Skeletal muscle cell (primary cell): Measurements from ENCODE around the gene GINS3.

Experiments
- DNase-seq: peaks from one replicate; pipeline ENCODE4 v3.0.0-alpha.2; 2010; ENCODE audit warnings: low read depth
- H3K4me3 ChIP-seq: 2 replicates; pipeline ENCODE4 v1.5.1; 2011; ENCODE audit warnings: low read depth, mild to moderate bottlenecking, control low read depth, low read length, moderate library complexity

GINS3 gene

DNA sequence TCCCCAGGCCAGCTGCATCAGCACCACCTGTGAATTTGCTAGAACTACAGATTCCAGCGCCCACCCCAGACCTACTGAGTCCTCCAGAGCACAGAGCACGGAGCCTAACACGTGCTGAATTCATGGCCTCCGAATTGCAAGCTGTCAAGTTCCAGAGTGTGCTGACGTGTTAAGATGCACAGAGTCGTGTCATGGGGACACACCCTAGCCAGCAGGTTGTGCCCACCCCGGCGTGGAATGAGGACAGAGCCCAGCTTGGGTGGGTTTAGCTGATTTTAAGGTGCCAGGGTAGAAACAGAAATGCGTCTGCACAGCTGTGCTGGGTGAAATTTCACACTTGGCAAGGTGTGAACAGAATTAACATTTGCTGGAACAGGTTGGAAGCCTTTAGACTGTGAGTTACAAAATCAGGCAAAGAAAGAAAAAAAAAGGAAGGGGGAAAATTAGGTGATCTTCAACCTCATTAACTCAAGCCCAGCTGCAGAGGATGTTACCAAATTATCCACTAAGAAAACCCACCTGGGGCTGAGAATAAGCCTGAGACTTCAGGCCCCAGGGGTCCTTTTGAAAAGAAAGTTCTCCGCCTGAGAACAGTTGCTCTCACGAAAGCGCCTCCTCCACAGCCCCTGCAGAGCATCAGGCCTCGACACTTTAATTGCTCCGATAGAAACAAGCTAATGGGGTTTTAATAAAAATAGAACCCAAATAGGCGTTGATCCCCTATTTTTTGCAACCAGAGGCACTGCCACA lies 27.1 kb downstream of the GINS3 start:
- no peak for DNase-seq
- no peak overlapping the region for H3K4me3 ChIP-seq

DNA sequence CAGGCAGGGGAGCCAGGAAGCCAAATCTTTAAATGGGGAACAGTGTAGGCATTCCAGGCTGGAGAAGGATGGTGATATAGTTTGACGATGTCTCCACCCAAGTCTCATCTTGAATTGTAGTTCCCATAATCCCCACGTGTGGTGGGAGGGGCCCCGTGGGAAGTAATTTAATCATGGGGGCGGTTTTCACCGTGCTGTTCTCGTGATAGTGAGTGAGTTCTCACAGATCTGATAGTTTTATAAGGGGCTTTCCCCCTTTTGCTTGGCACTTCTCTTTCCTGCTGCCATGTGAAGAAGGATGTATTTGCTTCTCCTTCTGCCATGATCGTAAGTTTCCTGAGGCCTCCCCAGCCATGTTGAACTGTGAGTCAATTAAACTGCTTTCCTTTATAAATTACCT lies 28.8 kb downstream of the GINS3 start:
- no peak for DNase-seq
- H3K4me3 ChIP-seq, result no peak overlapping the region

DNA sequence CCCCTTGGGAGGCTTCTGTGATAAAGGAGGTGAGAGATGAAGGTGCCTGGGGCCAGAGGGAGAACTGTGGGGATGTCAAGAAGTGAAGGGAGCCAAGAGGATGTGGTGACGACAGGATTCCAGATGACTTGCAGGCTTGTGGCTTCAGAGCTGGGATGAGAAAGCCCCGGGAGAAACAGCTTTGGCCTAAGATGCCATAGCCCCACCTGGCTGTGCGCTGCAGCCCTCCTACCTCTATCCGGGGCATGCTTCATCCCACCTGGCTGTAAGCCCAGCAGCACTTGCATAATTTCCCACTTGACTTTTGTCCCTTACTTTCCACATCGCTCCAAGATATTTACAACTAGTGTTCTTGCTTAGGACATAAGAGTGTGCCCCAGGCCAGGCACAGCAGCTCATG lies 29.3 kb downstream of the GINS3 start:
- H3K4me3 ChIP-seq, result no peak overlapping the region
- no peak for DNase-seq

DNA sequence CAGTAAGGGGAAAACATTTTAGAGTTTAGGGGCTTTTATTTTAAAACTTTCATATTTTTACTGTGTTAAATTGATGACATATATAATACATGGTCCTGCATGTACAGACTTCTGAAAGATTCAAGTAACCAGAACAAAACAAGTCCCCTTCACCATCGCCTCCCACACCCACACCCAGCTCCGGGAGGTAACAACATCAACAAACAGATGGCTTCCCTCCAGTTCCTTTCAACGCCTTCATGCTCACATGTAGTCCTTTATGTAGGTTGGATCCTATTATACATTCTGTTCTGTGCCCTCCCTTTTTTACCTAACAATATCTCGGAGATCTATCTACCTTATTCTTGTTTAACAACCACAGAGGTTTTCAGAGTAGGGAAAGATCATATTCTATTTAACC lies 30.5 kb downstream of the GINS3 start:
- no peak for DNase-seq
- no peak overlapping the region for H3K4me3 ChIP-seq

DNA sequence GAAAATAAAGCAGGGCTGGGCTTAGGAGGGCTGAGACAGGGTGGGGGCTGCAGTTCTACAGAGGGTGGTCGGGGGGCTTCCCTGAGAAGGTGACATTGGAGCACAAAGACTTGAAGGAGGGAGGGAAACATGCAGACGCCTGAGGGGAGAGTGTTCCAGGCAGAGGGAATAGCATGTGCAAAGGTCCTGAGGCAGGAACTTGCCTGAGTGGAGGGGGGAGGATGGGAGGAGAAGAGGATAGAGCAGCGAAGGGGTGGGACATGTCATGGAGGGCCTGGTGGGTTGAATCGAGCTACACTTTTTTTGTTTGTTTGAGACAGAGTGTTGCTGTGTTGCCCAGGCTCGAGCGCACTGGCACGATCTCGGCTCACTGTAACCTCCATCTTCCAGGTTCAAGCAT lies 33.0 kb downstream of the GINS3 start:
- no peak overlapping the region for H3K4me3 ChIP-seq

DNA sequence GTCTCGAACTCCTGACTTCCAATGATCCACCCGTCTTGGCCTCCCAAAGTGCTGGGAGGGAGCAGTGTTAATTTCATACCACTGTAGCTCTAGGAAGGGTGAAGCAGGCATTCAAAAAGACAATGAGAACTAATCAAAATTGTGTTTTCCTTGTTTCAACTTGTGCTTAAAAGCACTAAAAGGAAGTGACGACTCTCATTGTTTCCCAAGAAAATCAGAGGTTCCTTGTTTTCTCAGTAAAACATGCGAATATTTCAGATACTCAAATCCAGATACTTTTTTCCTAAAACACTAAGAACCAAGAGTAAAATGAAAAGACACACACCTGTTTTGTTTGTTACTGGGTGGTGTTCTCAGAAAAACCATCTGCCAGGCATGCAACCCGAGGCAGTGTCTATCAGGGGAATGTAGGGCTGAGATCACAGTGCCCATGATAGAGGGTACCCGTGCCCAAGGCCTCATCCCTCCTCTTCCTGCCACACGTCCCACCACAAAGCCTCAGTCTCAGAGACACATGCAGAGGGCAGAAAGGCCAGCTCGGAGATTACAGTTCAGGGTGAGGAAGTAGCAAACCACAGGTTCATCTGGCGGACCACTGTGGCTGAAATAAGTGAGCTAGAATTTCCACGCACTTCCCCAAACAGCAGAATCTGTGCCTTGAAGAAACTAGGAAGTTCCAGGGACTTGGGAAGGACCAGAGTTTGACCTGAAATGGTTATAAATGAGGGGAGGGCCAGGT lies 33.7 kb downstream of the GINS3 start:
- no peak overlapping the region for H3K4me3 ChIP-seq
- no peak for DNase-seq

More for the DNA sequence above, 33.0 kb downstream of the GINS3 start:
- no peak for DNase-seq

DNA sequence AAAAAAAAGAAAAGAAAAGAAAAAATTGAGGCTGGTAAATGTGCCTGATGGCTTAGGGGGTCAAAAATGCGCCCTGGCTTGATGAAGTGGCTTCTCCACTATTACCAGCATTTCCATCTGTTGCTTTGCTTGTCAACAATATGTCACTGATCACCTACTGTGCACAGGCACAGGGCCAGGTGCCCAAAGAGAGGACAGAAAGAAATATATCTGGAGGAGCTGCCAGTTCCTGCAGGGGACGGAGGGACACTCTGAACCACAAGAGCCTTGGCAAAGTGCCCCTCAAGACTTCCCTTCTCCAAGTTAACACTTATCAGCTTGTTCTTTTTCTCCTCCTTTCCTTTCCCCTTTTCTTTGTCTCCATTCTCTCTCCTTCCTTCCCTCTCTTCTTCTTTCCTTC lies 34.7 kb downstream of the GINS3 start:
- H3K4me3 ChIP-seq, result no peak overlapping the region
- no peak for DNase-seq

DNA sequence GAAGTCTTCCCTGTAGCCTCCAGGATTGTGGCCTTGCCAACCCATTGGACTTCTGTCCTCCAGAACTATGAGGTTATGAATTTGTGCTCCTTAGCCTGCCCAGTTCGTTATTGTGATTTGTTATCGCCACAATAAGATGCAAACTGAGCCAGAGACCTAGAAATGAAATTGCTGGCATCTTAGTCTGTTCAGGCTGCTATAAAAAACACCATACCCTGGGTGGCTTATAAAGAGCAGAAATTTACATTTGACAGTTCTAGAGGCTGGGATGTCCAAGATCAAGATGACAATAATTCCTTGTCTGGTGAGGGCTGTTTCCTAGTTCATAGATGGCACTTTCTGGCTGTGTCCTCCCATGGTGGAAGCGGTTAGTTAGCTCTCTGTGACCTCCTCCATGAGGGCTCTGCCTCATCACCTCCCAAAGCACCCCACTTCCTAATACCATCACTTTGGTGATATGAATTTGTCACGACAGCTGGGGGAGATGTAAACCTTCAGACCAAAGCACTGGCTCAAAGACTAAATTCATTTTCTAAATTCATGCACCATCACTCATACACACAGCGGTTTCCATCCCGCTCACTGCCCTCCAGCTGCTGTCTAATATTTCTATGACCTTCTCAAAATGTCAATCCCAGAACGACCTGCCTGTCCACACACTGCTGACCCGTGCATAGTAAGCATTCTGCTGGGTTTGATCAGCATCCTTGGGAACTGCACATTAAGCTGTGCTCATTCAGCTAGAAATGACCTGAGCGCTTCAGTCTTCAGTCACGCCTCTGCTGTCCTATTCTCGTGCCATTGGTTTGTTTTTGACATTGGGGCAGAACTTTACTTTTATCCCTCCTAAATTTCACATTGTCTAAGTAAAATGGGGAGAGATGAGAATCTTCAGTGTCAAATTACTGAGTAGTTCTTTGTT lies 36.6 kb downstream of the GINS3 start:
- no peak for DNase-seq

DNA sequence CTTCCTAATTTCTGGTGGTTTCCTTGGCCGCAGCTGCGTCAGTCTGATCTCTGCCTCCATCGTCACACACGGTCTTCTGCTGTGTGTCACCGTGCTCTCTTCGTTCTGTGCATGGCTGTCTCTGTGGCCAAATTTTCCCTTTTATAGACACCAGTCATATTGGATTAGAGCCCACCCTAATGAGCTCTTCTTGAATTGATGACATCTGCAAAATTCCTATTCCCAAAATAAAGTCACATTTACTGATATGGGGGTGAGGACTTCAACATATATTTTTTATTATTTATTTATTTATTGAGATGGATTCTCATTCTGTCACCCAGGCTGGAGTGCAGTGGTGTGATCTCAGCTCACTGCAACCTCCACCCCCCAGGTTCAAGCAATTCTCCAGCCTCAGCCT lies 38.4 kb downstream of the GINS3 start:
- no peak overlapping the region for H3K4me3 ChIP-seq
- DNase-seq, result no peak

More for the DNA sequence above, 36.6 kb downstream of the GINS3 start:
- H3K4me3 ChIP-seq, result no peak overlapping the region

DNA sequence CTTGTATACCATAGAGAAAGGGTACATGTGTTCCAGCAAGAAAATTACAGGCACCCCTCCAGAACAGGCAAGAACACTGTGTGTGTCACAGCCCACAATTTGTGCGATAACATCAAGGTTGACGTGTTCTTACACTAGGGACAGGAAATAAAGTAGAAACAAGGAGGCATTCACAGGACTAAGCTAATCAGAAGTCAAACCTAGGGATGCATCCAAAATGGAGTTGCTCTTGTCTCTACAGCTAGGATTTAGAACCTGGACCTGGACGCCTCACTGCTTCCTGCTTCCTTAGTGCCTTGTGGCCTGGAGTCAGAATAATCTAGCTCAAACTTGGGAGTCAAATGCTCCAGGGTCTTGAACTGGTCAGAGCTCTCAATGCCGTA lies 41.3 kb downstream of the GINS3 start:
- no peak for DNase-seq
- no peak overlapping the region for H3K4me3 ChIP-seq

DNA sequence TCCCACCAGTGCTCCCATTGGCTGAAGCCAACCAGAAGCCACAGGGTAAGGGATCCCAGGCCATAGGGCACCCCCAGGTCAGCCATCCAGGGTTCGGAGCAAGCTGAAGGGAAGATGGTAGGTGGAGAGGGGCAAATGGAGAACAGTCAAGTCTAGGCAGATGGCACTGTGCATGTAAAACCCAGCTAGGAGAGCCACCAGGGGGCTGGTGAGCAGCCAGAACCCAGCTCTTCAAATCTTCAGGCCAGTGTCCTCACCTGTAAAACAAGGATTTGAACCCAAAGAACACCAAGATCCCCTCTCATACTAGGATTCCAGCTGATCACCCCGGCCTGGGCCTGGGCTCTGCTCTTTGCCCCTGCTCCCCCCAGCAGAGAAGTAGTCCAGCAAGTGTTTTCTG lies 43.5 kb downstream of the GINS3 start:
- no peak for DNase-seq
- H3K4me3 ChIP-seq, result no peak overlapping the region

DNA sequence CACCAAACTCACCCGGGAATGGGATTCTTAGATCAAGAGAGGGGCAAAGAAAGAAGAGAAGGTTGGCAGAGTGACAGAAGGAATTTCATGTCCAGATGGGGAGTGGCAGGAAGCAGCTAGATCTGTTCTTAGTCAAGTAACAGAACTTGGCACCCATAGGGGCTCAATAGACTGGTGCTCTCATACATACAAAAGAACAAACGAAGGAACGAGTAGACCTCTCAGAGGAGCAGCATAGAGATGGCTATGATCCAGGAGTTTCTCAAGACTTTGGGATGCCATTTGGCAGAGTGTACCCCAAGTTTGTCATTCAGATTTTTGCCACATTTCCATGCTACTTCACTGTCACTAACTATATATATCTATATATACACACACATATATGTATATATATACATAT lies 47.9 kb downstream of the GINS3 start:
- no peak for DNase-seq
- no peak overlapping the region for H3K4me3 ChIP-seq

DNA sequence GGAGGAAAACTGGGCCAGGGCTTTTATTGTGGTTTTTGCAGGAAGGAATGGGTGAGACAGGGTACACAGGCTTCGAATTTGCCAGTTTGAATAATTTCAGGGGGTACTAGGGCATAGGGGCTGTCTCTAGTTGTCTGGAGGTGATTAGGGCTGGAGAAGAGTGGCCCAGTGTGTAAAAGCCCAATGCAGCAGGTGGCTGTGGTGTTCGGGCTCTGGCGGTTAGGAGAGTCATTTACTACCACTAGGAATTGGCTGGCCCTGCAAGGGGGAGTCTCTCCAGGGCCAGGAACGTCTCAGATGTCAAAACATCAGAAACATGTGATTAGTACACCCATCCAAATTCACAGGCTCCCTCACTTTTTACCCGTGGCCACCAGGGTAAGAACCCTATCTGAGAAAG lies 50.3 kb downstream of the GINS3 start:
- no peak for DNase-seq
- H3K4me3 ChIP-seq, result no peak overlapping the region

DNA sequence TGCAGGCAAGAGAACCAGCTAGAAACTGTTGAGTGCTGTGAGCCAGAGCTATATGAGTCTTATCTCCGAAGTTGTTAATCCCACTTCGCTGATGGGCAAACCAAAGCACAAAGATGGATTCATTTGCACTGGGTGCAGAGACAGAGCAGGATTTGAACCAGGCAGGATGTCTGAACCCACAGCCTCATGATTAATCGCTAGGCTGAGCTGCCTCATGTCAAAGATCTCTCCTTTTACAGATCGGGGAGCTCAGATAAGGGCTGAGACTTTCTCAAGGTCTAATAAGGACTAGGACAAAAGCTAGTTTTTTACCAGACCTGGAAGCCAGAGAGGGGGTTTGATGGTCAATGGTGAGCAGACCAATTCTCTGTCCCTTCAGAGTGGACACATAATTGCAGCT lies 51.5 kb downstream of the GINS3 start:
- no peak overlapping the region for H3K4me3 ChIP-seq
- no peak for DNase-seq

DNA sequence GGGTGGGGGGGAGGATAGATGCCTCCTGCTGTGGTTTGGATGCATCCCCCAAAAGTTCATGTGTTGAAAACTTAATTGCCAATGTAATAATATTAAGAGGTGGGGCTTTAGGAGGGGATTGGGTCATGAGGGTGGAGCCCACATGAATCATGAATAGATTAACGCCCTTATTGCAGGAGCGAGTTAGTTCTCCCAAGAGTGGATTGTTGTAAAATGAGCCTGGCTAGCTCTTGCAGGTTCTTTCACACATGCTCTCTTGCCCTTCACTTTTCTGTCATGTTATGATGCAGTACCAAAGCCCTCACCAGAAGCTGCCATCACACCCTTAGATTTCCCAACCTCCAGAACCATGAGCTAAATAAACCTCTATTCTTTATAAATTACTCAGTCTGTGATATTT lies 52.0 kb downstream of the GINS3 start:
- DNase-seq, result no peak
- no peak overlapping the region for H3K4me3 ChIP-seq

DNA sequence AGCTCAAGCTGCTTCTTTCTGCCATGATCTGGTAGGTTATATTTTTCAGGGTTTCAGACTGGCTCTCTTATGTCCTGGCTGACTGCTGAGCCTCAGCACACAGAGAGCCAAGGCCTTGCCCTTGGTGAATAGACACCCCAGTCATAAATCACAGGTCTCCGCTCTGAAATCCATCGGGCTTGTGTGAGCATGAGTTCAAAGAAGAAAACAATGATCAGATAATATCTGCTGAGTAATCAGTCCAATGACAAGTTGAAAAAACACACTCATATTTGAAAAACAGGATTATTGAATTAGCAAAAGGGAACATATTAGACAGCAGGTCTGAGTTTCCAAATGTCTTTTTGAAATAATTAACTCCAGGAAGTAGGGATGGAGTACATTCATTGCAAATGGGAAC lies 56.6 kb downstream of the GINS3 start:
- no peak overlapping the region for H3K4me3 ChIP-seq
- no peak for DNase-seq

DNA sequence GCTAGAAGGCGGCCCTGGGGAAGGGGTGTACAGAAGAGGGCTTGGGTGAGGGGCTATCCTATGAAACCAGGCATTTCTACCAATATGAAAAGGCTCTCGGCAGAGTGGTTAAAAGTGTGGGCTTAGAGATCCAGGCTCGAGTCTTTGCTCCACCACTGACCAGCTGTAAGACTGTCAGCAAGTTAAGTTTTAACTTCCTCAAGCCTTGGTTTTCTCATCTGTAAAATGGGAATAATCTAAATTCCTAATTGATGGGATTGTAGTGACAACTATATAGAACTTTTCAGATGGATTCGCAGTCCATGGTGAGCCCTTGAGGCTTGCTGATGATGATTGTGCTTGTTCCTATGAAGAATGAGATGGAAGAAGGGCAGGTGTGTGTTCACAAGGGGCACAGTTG lies 57.0 kb downstream of the GINS3 start:
- H3K4me3 ChIP-seq, result no peak overlapping the region
- no peak for DNase-seq

DNA sequence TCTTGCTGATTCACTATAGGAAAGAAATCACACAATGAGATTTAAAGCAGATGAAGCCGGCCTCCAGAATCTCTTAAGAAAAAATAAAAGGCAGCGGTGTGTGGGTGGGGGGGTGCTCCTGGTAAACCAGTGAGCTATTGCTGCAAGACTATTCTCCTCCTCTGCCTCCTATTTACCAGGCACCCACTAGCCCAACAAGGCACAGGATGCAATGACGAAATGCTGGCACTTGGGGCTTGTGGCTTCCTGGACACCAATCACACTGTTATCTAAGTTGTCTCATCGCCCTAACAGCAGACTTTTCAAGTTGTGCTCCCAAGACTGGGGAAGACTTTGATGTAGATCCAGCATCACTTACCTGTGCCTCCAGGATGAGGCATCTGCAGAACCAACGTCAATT lies 57.5 kb downstream of the GINS3 start:
- H3K4me3 ChIP-seq, result no peak overlapping the region
- no peak for DNase-seq

DNA sequence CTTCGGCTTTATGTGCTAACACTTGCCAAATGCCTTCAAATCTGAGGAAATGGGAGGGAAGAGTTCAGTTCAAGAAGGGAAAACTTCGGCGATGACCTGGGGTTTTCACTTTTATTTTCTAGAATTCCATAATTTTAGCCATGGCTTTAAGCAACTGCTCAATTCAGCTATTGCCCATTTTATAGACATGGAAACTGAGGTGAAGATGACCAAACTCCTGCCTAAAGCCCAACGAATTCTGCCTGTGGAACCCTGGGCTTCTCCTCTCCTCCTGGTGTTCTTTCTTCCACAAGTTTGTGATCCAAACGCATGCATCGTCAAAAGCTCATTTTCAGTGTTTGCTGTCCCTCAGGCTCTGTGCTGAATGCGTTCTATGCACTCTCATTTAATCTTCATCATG lies 58.3 kb downstream of the GINS3 start:
- H3K4me3 ChIP-seq, result no peak overlapping the region
- no peak for DNase-seq

DNA sequence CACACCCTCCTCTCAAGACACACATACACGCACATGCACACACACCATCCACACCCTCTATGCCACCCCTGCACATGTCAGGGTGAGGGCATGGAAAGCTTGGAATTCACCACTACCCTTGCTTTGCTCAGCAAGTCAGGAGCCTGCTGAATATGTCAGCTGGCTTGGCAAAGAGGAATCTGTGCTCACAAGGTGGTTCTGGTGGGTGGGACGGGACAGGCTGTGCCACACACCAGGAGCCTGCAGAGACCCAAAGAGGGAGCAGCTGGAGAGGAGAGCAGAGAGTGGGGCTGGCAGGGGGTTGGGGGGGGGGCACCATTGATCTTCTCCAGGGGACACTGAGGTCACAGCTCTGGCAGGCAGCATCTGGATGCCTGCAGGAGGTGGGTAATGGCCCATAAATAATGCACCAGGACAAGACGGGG lies 59.0 kb downstream of the GINS3 start:
- no peak for DNase-seq
- no peak overlapping the region for H3K4me3 ChIP-seq
